GM06990 (cell line): Measurements from ENCODE around the gene KIF17.

Experiments
- DNase-seq: peaks from one replicate; pipeline ENCODE4 v3.0.0-alpha.2; 2011; ENCODE audit not compliant: insufficient read length; ENCODE audit errors: extremely low read depth
- H3K27me3 ChIP-seq: replicated peaks from 2 replicates; pipeline ENCODE4 v1.6.0; 2011; ENCODE audit warnings: low read length; ENCODE audit not compliant: control insufficient read depth, insufficient read depth
- H3K36me3 ChIP-seq: 2 replicates; pipeline ENCODE4 v1.5.1; 2011; ENCODE audit warnings: low read length; ENCODE audit not compliant: control insufficient read depth, insufficient read depth
- H3K4me3 ChIP-seq: replicated peaks from 2 replicates; pipeline ENCODE4 v1.5.1; 2011; ENCODE audit warnings: low read depth, mild to moderate bottlenecking, control low read depth, low read length
- CTCF ChIP-seq: IDR thresholded peaks from 2 replicates; pipeline ENCODE4 v1.5.1; 2011; ENCODE audit warnings: low read length, control low read depth, mild to moderate bottlenecking, inconsistent platforms; ENCODE audit not compliant: insufficient read depth, poor library complexity, severe bottlenecking

The KIF17 gene

GRCh38 chr1:20715406-20715805 is 2.4 kb downstream of the KIF17 start:
- Histone ChIP-seq H3K36me3 (no peaks in the 10 kb centered on the region), H3K27me3 (peaks cover 1% of the 10 kb centered on the region), H3K4me3 (no peak overlapping the region)
- DNase-seq, result no peak
- TF ChIP-seq CTCF, result no peak

GRCh38 chr1:20713440-20713839 is 4.4 kb downstream of the KIF17 start:
- DNase-seq, result no peak
- no peak for TF ChIP-seq CTCF
- Histone ChIP-seq H3K27me3 (no peaks in the 10 kb centered on the region; the same call in 1 of the 2 replicates), H3K4me3 (no peak overlapping the region), H3K36me3 (no peaks in the 10 kb centered on the region)

- no peak for TF ChIP-seq CTCF
- Histone ChIP-seq H3K36me3 (no peaks in the 10 kb centered on the region), H3K27me3 (no peaks in the 10 kb centered on the region; the same call in 1 of the 2 replicates), H3K4me3 (no peak overlapping the region)
- no peak for DNase-seq
Observed at GRCh38 chr1:20712215-20712577, 5.6 kb downstream of the KIF17 start.

- H3K4me3 ChIP-seq, result no peak overlapping the region
- no peaks in the 10 kb centered on the region; the same call in none of the 2 replicates for H3K27me3 ChIP-seq
- TF ChIP-seq CTCF, result no peak
- no peak for DNase-seq
- H3K36me3 ChIP-seq, result no peaks in the 10 kb centered on the region
Observed at GRCh38 chr1:20711285-20712214, 6.3 kb downstream of the KIF17 start.

GRCh38 chr1:20710469-20711284 is 7.1 kb downstream of the KIF17 start:
- H3K4me3 ChIP-seq, result no peak overlapping the region
- no peaks in the 10 kb centered on the region; the same call in none of the 2 replicates for H3K27me3 ChIP-seq
- no peak for TF ChIP-seq CTCF
- H3K36me3 ChIP-seq, result no peaks in the 10 kb centered on the region
- DNase-seq, result no peak
